Measurements from ENCODE around the gene LCK. TPM values are rescaled to one million over a fixed set of nuclear protein-coding genes. Genes with fewer than 3 reads are reported as not detected.
"Not testable (repeated sequence)": the region's sequence is repeated elsewhere in the genome, so short reads cannot be mapped to it uniquely, and the experiment has no call there.

LCK gene
- total and polyA plus RNA-seq, 2 experiments from 2014 or later: not detected

DNA sequence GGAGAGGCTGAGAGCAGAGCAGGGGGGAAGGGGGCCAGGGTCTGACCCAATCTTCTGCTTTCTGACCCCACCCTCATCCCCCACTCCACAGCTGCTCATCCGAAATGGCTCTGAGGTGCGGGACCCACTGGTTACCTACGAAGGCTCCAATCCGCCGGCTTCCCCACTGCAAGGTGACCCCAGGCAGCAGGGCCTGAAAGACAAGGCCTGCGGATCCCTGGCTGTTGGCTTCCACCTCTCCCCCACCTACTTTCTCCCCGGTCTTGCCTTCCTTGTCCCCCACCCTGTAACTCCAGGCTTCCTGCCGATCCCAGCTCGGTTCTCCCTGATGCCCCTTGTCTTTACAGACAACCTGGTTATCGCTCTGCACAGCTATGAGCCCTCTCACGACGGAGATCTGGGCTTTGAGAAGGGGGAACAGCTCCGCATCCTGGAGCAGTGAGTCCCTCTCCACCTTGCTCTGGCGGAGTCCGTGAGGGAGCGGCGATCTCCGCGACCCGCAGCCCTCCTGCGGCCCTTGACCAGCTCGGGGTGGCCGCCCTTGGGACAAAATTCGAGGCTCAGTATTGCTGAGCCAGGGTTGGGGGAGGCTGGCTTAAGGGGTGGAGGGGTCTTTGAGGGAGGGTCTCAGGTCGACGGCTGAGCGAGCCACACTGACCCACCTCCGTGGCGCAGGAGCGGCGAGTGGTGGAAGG is 23.7 kb downstream of the LCK start:
- no peak for DNase-seq
- Histone ChIP-seq H3F3A (ENCODE audit: insufficient read depth) (no peaks in the 10 kb centered on the region), H3K4me1 (ENCODE audit: insufficient read depth) (no peaks in the 10 kb centered on the region), H3K36me3 (ENCODE audit: low read depth) (no peaks in the 10 kb centered on the region), H3K79me2 (ENCODE audit: insufficient read depth) (no peaks in the 10 kb centered on the region), H3K9me3 (ENCODE audit: low read depth) (no peaks in the 10 kb centered on the region), H2AFZ (no peak overlapping the region), H3K4me2 (ENCODE audit: unreplicated experiment) (no peak overlapping the region), H3K9ac (no peak overlapping the region), H3K9me2 (ENCODE audit: insufficient read depth) (no peaks in the 10 kb centered on the region), H3K27me3 (replicated peaks; ENCODE audit: insufficient read depth) (peaks cover 18% of the 10 kb centered on the region), H4K20me1 (ENCODE audit: insufficient read depth) (no peaks in the 10 kb centered on the region), H3K27ac (no peak overlapping the region), H3K4me3 (no peak overlapping the region)
- TF ChIP-seq EZH2 (IDR thresholded peaks at IDR 0.05; ENCODE audit: insufficient read depth, poor library complexity, severe bottlenecking) (no peak), EZH2phosphoT487 (IDR thresholded peaks at IDR 0.05; ENCODE audit: insufficient read depth, low read depth) (no peak)
- in situ Hi-C loops (cut with MboI): no loop called here
- 67 to 80% methylated on average over 23 to 31 of the region's 31 CpGs for WGBS, 2 experiments (ENCODE audit: low coverage in 1 of 2, low lambda C conversion rate in 2 of 2, missing lambda C conversion rate in 2 of 2)

- no peaks in the 10 kb centered on the region for H3K9me3 ChIP-seq (ENCODE audit: low read depth)
Observed at GRCh38 chr1:32275424-32275823, 24.4 kb downstream of the LCK start.

GRCh38 chr1:32276032-32276782 is 25.1 kb downstream of the LCK start:
- H3K9me3 ChIP-seq (ENCODE audit: low read depth): no peaks in the 10 kb centered on the region
- no peak overlapping the region for H3K4me3 ChIP-seq
- H3K27ac ChIP-seq: no peak overlapping the region
- in situ Hi-C loops (cut with MboI): no loop called here
- no peaks in the 10 kb centered on the region for H3K79me2 ChIP-seq (ENCODE audit: insufficient read depth)
- no peak overlapping the region for H2AFZ ChIP-seq
- peaks cover 18% of the 10 kb centered on the region for H3K27me3 ChIP-seq (replicated peaks; ENCODE audit: insufficient read depth)
- H4K20me1 ChIP-seq (ENCODE audit: insufficient read depth): no peaks in the 10 kb centered on the region
- WGBS, 2 experiments (ENCODE audit: low coverage in 1 of 2, low lambda C conversion rate in 2 of 2, missing lambda C conversion rate in 2 of 2): 66 to 70% methylated on average over 25 to 28 of the region's 30 CpGs
- H3F3A ChIP-seq (ENCODE audit: insufficient read depth): no peaks in the 10 kb centered on the region
- TF ChIP-seq EZH2phosphoT487 (IDR thresholded peaks at IDR 0.05; ENCODE audit: insufficient read depth, low read depth): no peak
- TF ChIP-seq EZH2 (IDR thresholded peaks at IDR 0.05; ENCODE audit: insufficient read depth, poor library complexity, severe bottlenecking): no peak
- no peaks in the 10 kb centered on the region for H3K4me1 ChIP-seq (ENCODE audit: insufficient read depth)
- no peaks in the 10 kb centered on the region for H3K9me2 ChIP-seq (ENCODE audit: insufficient read depth)
- H3K9ac ChIP-seq: no peak overlapping the region
- no peaks in the 10 kb centered on the region for H3K36me3 ChIP-seq (ENCODE audit: low read depth)
- DNase-seq: no peak
- no peak overlapping the region for H3K4me2 ChIP-seq (ENCODE audit: unreplicated experiment)

More at GRCh38 chr1:32275424-32275823, 24.4 kb downstream of the LCK start:
- Histone ChIP-seq H3F3A (ENCODE audit: insufficient read depth) (no peaks in the 10 kb centered on the region), H3K36me3 (ENCODE audit: low read depth) (no peaks in the 10 kb centered on the region), H3K4me2 (ENCODE audit: unreplicated experiment) (no peak overlapping the region), H3K27ac (no peak overlapping the region), H3K4me3 (no peak overlapping the region), H3K79me2 (ENCODE audit: insufficient read depth) (no peaks in the 10 kb centered on the region), H2AFZ (no peak overlapping the region), H3K9ac (no peak overlapping the region), H3K27me3 (replicated peaks; ENCODE audit: insufficient read depth) (peaks cover 18% of the 10 kb centered on the region), H4K20me1 (ENCODE audit: insufficient read depth) (no peaks in the 10 kb centered on the region), H3K9me2 (ENCODE audit: insufficient read depth) (no peaks in the 10 kb centered on the region), H3K4me1 (ENCODE audit: insufficient read depth) (no peaks in the 10 kb centered on the region)
- WGBS, 2 experiments (ENCODE audit: low coverage in 1 of 2, low lambda C conversion rate in 2 of 2, missing lambda C conversion rate in 2 of 2): 9 to 16% methylated on average over 11 to 32 of the region's 41 CpGs
- TF ChIP-seq EZH2phosphoT487 (IDR thresholded peaks at IDR 0.05; ENCODE audit: insufficient read depth, low read depth) (no peak), EZH2 (IDR thresholded peaks at IDR 0.05; ENCODE audit: insufficient read depth, poor library complexity, severe bottlenecking) (peak; percentile 49)
- in situ Hi-C loops (cut with MboI): no loop called here
- DNase-seq: peak; percentile 18

DNA sequence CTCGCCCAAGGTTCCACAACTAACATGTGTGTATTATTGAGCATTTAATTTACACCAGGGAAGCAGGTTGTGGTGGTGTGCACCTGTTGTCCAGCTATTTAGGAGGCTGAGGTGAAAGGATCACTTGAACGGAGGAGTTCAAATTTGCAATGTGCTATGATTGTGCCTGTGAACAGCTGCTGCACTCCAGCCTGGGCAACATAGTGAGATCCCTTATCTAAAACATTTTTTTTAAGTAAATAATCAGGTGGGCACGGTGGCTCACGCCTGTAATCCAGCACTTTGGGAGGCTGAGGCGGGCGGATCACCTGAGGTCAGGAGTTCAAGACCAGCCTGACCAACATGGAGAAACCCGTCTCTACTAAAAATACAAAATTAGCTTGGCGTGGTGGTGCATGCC is 33.7 kb downstream of the LCK start:
- DNase-seq; H3K4me2 ChIP-seq (ENCODE audit: unreplicated experiment); H3K4me3 ChIP-seq; H3K27me3 ChIP-seq (replicated peaks; ENCODE audit: insufficient read depth); H3K27ac ChIP-seq; H3K9me2 ChIP-seq (ENCODE audit: insufficient read depth); H3K4me1 ChIP-seq (ENCODE audit: insufficient read depth); H3K79me2 ChIP-seq (ENCODE audit: insufficient read depth); H3F3A ChIP-seq (ENCODE audit: insufficient read depth); H3K9ac ChIP-seq; H3K36me3 ChIP-seq (ENCODE audit: low read depth); H3K9me3 ChIP-seq (ENCODE audit: low read depth); H4K20me1 ChIP-seq (ENCODE audit: insufficient read depth); H2AFZ ChIP-seq; in situ Hi-C loops (cut with MboI): not testable (repeated sequence)
- 79 to 86% methylated on average over 8 of the region's 8 CpGs for WGBS, 2 experiments (ENCODE audit: low coverage in 1 of 2, low lambda C conversion rate in 2 of 2, missing lambda C conversion rate in 2 of 2)
